RWPE2 (cell line): ENCODE measurements around the gene PRR5L.

Source experiments
- ATAC-seq: fragments of 200-7000 bp; cut with Tn5 transposase; 3 replicates; pipeline ENCODE4 v1.9.1; 2021; ENCODE audit warnings: low read depth
- DNase-seq: peaks from one replicate; pipeline ENCODE4 v3.0.0-alpha.2; 2020; ENCODE audit warnings: low spot score
- H3K27ac ChIP-seq: fragments of 450-650 bp; 2 replicates; pipeline ENCODE4 v1.5.1; 2017; ENCODE audit warnings: mild to moderate bottlenecking; ENCODE audit not compliant: poor library complexity, severe bottlenecking
- H3K27me3 ChIP-seq: fragments of 250-450 bp; sonication (Bioruptor Pico); 2 replicates; pipeline ENCODE4 v1.5.1; 2021; ENCODE audit warnings: mild to moderate bottlenecking, moderate library complexity; ENCODE audit not compliant: insufficient read depth, poor library complexity, severe bottlenecking
- H3K36me3 ChIP-seq: fragments of 250-450 bp; sonication (Bioruptor Pico); 2 replicates; pipeline ENCODE4 v1.5.1; 2020; ENCODE audit warnings: low read depth, mild to moderate bottlenecking, moderate library complexity
- H3K4me1 ChIP-seq: fragments of 250-450 bp; sonication (Bioruptor Pico); 2 replicates; pipeline ENCODE4 v1.5.1; 2021; ENCODE audit warnings: mild to moderate bottlenecking, moderate library complexity; ENCODE audit not compliant: insufficient read depth, poor library complexity, severe bottlenecking
- H3K4me3 ChIP-seq: fragments of 250-450 bp; sonication (Bioruptor Pico); 2 replicates; pipeline ENCODE4 v1.5.1; 2021; ENCODE audit warnings: mild to moderate bottlenecking, moderate library complexity; ENCODE audit not compliant: severe bottlenecking
- H3K9me3 ChIP-seq: fragments of 250-450 bp; sonication (Bioruptor Pico); 2 replicates; pipeline ENCODE4 v1.5.1; 2021; ENCODE audit warnings: mild to moderate bottlenecking, moderate library complexity; ENCODE audit not compliant: severe bottlenecking
- CTCF ChIP-seq: fragments of 450-650 bp; IDR thresholded peaks from one replicate; pipeline ENCODE4 v1.5.1; 2017; ENCODE audit warnings: mild to moderate bottlenecking, moderate library complexity; ENCODE audit not compliant: poor library complexity, severe bottlenecking

PRR5L gene

GRCh38 chr11:36381015-36381360, 84.9 kb downstream of the PRR5L start:
- Histone ChIP-seq H3K9me3 (no peaks in the 10 kb centered on the region), H3K27me3 (no peaks in the 10 kb centered on the region), H3K27ac (no peak overlapping the region), H3K36me3 (peaks cover 47% of the 10 kb centered on the region), H3K4me3 (no peak overlapping the region), H3K4me1 (peaks cover 20% of the 10 kb centered on the region)
- no peak for ATAC-seq
- DNase-seq = no peak
- TF ChIP-seq CTCF = no peak

- TF ChIP-seq CTCF = no peak
- H3K27ac ChIP-seq = no peak overlapping the region
- H3K4me1 ChIP-seq = peaks cover 14% of the 10 kb centered on the region
- H3K4me3 ChIP-seq = no peak overlapping the region
- no peaks in the 10 kb centered on the region for H3K9me3 ChIP-seq
- DNase-seq (no peak), ATAC-seq (no peak)
- H3K27me3 ChIP-seq = no peaks in the 10 kb centered on the region
- H3K36me3 ChIP-seq = peaks cover 41% of the 10 kb centered on the region
Observed at GRCh38 chr11:36383195-36383594, 87.1 kb downstream of the PRR5L start.

GRCh38 chr11:36385121-36385970, 89.3 kb downstream of the PRR5L start:
- no peak for DNase-seq
- peak; percentile 37; the same call in 2 of the 3 replicates for ATAC-seq

GRCh38 chr11:36386411-36386810, 90.3 kb downstream of the PRR5L start:
- DNase-seq (no peak), ATAC-seq (no peak)
- Histone ChIP-seq H3K4me3 (no peak overlapping the region), H3K9me3 (no peaks in the 10 kb centered on the region), H3K27me3 (no peaks in the 10 kb centered on the region), H3K36me3 (peaks cover 11% of the 10 kb centered on the region), H3K27ac (no peak overlapping the region), H3K4me1 (no peaks in the 10 kb centered on the region)
- no peak for TF ChIP-seq CTCF

More at GRCh38 chr11:36385121-36385970, 89.3 kb downstream of the PRR5L start:
- Histone ChIP-seq H3K27ac (no peak overlapping the region), H3K36me3 (peaks cover 20% of the 10 kb centered on the region), H3K4me1 (no peaks in the 10 kb centered on the region), H3K9me3 (no peaks in the 10 kb centered on the region), H3K27me3 (no peaks in the 10 kb centered on the region), H3K4me3 (no peak overlapping the region)
- TF ChIP-seq CTCF = no peak

GRCh38 chr11:36388071-36388470, 92.0 kb downstream of the PRR5L start:
- DNase-seq = no peak
- Histone ChIP-seq H3K4me1 (no peaks in the 10 kb centered on the region), H3K36me3 (peaks cover 5% of the 10 kb centered on the region), H3K4me3 (no peak overlapping the region), H3K9me3 (no peaks in the 10 kb centered on the region), H3K27me3 (no peaks in the 10 kb centered on the region), H3K27ac (no peak overlapping the region)
- TF ChIP-seq CTCF = no peak
- no peak for ATAC-seq
